Erythroblast (primary cell): ENCODE data around the gene ARL8B.

ENCODE experiments used
- DNase-seq, 2 experiments: peaks; one replicate each; lab custom pipeline; 2025; lab: John Stamatoyannopoulos, UW
- GATA1 ChIP-seq: IDR thresholded peaks from 2 replicates; pipeline ENCODE4 v1.6.1; 2011; ENCODE audit warnings: low read depth, mild to moderate bottlenecking, control low read depth, low read length, moderate library complexity
- POLR2A ChIP-seq: IDR thresholded peaks from 2 replicates; pipeline ENCODE4 v1.6.1; 2011; ENCODE audit warnings: mild to moderate bottlenecking, low read length

Gene ARL8B

DNA sequence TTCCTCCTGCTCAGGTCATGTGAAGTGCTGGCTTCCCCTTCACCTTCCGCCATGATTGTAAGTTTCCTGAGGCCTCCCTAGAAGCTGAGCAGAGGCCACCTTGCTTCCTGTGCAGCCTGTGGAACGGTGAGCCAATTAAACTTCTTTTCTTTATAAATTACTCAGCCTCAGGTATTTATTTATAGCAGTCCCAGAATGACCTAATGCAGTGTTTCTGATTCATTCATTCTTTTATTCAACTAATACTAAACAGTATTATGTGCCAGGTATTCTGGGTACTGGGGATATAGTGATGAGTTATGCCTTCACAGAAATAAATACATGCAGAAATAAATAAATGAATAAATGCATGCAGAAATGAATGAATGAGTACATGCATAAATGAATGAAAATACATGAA, 107.3 kb downstream of the ARL8B start:
- no peak for DNase-seq
- TF ChIP-seq GATA1 (no peak), POLR2A (no peak)
